ENCODE results near the gene PITPNM3. TPM values are rescaled to one million over a fixed set of nuclear protein-coding genes. Genes with fewer than 3 reads are reported as not detected.

PITPNM3 gene
- total RNA-seq, 1 donor = 0.31 TPM

- Histone ChIP-seq H3K4me1 (ENCODE audit: insufficient read depth, low read length) (no peaks in the 10 kb centered on the region), H3K4me3 (ENCODE audit: low read length) (no peak overlapping the region), H3K9me3 (ENCODE audit: low read depth, low read length) (no peaks in the 10 kb centered on the region), H3K27me3 (ENCODE audit: insufficient read depth, low read length) (no peaks in the 10 kb centered on the region)
Measured at GRCh38 chr17:6415616-6416015, 140.7 kb downstream of the PITPNM3 start.

- Histone ChIP-seq H3K27me3 (ENCODE audit: insufficient read depth, low read length) (no peaks in the 10 kb centered on the region), H3K4me1 (ENCODE audit: insufficient read depth, low read length) (no peaks in the 10 kb centered on the region), H3K9me3 (ENCODE audit: low read depth, low read length) (no peaks in the 10 kb centered on the region), H3K4me3 (ENCODE audit: low read length) (no peak overlapping the region)
Measured at GRCh38 chr17:6413065-6413464, 143.3 kb downstream of the PITPNM3 start.

GRCh38 chr17:6408735-6409134, 147.6 kb downstream of the PITPNM3 start:
- no peaks in the 10 kb centered on the region for H3K4me1 ChIP-seq (ENCODE audit: insufficient read depth, low read length)
- H3K4me3 ChIP-seq (ENCODE audit: low read length) = no peak overlapping the region

GRCh38 chr17:6408276-6408675, 148.1 kb downstream of the PITPNM3 start:
- Histone ChIP-seq H3K4me3 (ENCODE audit: low read length) (no peak overlapping the region), H3K9me3 (ENCODE audit: low read depth, low read length) (no peaks in the 10 kb centered on the region), H3K4me1 (ENCODE audit: insufficient read depth, low read length) (no peaks in the 10 kb centered on the region), H3K27me3 (ENCODE audit: insufficient read depth, low read length) (no peaks in the 10 kb centered on the region)

More at GRCh38 chr17:6408735-6409134, 147.6 kb downstream of the PITPNM3 start:
- Histone ChIP-seq H3K9me3 (ENCODE audit: low read depth, low read length) (no peaks in the 10 kb centered on the region), H3K27me3 (ENCODE audit: insufficient read depth, low read length) (no peaks in the 10 kb centered on the region)

- Histone ChIP-seq H3K4me1 (ENCODE audit: insufficient read depth, low read length) (no peaks in the 10 kb centered on the region), H3K9me3 (ENCODE audit: low read depth, low read length) (no peaks in the 10 kb centered on the region), H3K27me3 (ENCODE audit: insufficient read depth, low read length) (no peaks in the 10 kb centered on the region), H3K4me3 (ENCODE audit: low read length) (no peak overlapping the region)
Measured at GRCh38 chr17:6402258-6402657, 154.1 kb downstream of the PITPNM3 start.

Other genes with a start within 250 kb of the PITPNM3 start
- under 0.01 TPM for gene AIPL1, start 121.4 kb downstream of the PITPNM3 start, total RNA-seq
- gene PIMREG, start 112.1 kb downstream of the PITPNM3 start, total RNA-seq = not detected
- gene KIAA0753, start 84.2 kb upstream of the PITPNM3 start, total RNA-seq = 6.8 TPM
- 16.3 TPM for gene TXNDC17, start 84.5 kb upstream of the PITPNM3 start, total RNA-seq
- gene MED31, start 95.0 kb upstream of the PITPNM3 start, total RNA-seq = 14.2 TPM
- gene C17orf100, start 95.2 kb upstream of the PITPNM3 start, total RNA-seq = 0.63 TPM
- gene SLC13A5, start 156.8 kb upstream of the PITPNM3 start, total RNA-seq = not detected
- gene XAF1, start 199.5 kb upstream of the PITPNM3 start, total RNA-seq = 33.1 TPM
- gene FBXO39, start 219.7 kb upstream of the PITPNM3 start, total RNA-seq = 0.73 TPM

Measured in mononuclear cell (primary cell).